A549 treated with Hydrocortisone at 1 μM for 4 hours (cell line): Measurements from ENCODE around the gene RDX. TPM values are rescaled to one million over a fixed set of nuclear protein-coding genes. Genes with fewer than 3 reads are reported as not detected.

ENCODE experiments used
- total RNA-seq: library from RNA; stranded (reverse); fragments of 200-300 nt; extraction: Qiagen RNA extraction; gene quantifications from 5 replicates; pipeline ENCODE4 v1.2.3, GENCODE V29; 2022

RDX gene
- 94.6 to 151 TPM (median 142 TPM) in 5 replicates for total RNA-seq

DNA sequence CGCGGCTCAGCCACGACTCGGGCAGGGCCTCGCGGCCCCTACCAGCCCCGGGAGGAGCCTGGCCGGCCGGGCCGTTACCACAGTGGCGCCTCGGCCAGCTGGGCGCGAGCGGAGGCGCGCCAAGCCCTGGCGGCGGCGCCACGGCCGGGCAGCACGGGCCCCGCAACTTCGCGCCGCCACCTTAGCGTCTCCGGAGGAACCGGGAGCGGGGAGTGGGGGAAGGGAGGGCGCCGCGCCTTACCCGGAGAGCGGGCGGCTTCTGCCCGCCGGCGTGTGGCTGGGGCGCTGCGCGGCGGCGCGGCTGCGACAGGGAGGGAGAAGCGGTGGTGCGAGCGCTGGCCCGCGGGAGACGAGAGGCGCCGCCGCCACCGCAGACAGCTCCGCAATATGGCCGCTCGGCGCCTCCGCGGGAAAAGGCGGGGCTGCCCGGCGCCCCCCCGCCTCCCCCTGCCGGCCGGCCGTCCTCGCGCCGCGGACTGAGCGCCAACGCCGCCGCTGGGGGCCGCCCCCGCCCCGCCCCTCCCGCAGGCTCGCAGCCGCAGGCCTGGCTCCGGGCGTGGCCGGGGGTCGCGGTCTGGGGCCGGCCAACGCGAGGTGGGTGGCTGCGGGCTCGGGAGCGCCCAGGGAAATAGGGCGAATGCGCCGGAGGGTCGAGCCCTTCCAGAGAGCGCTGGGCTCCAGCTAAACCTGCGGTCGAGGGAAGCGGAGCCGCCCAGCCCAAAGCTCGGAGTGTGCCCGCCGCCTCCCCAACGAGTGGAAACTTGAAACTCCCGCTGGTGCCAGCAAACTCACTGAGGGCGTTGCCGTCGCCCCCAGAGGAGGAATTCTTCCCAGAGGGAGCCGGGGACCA is at the start of gene RDX:
Gene RDX, minus strand, starts transcription at position 389 of the 850 bp plus-strand sequence. CDS start 16,922 bp downstream, outside the sequence.

Other genes starting within 250 kb of the RDX start
- gene ZC3H12C, start 203.2 kb downstream of the RDX start, total RNA-seq = 6.9 to 10.9 TPM (median 9.6 TPM) in 5 replicates
- 14.7 to 17.9 TPM (median 17.2 TPM) in 5 replicates for gene FDX1, start 133.3 kb upstream of the RDX start, total RNA-seq